NT2/D1 (cell line): ENCODE results near the gene ELOVL6.

Source experiments
- SUZ12 ChIP-seq: IDR thresholded peaks from 2 replicates; pipeline ENCODE4 v1.6.1; 2011; ENCODE audit not compliant: insufficient read length, insufficient read depth; ENCODE audit errors: extremely low read depth
- YY1 ChIP-seq: IDR thresholded peaks from 2 replicates; pipeline ENCODE4 v1.6.1; 2011; ENCODE audit not compliant: insufficient read length, insufficient read depth
- ZNF274 ChIP-seq: IDR thresholded peaks from 2 replicates; pipeline ENCODE4 v1.6.1; 2011; ENCODE audit warnings: mild to moderate bottlenecking, low read depth, low read length

DNA sequence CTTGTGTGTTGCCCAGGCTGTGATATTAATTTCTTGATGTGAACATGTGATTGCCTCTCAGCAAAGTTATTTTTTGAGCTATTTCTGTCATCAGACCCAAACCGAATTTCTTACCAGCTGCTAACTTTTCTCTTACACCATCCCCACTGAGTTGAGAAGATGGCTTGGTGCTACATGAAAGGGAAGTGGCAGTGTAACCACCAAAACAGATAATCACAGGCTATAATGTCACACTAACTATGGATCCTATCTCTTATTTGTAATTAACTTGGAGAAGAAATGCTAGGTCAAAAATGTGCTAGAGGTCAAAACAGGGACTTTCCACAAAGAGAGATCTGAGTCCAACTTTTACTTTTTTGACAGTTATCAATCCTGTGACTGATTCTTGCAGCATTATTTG lies 43.8 kb downstream of the ELOVL6 start:
- TF ChIP-seq ZNF274, result no peak
- no peak for TF ChIP-seq YY1
- no peak for TF ChIP-seq SUZ12
